Fibroblast of lung (primary cell): ENCODE data around the gene IHH.
A peak's percentile ranks its signal among the peaks of the same experiment; 100 is the strongest.

Source experiments
- EZH2 ChIP-seq: IDR thresholded peaks from 2 replicates; pipeline ENCODE4 v1.5.1; 2012; ENCODE audit warnings: low read length, control low read depth, mild to moderate bottlenecking; ENCODE audit errors: missing control alignments
- TF ChIP-seq, protein P1 (sequence below), 2 donors: IDR thresholded peaks in 1 of 2; conservative IDR thresholded peaks in 1 of 2; 1 replicate in 1 of 2; 2 replicates in 1 of 2; pipeline ENCODE4 v1.5.1; 2011 to 2012; ENCODE audit warnings: low read length in 2 of 2, control low read depth in 1 of 2, inconsistent platforms in 1 of 2, low read depth in 1 of 2, mild to moderate bottlenecking in 1 of 2

DNA sequence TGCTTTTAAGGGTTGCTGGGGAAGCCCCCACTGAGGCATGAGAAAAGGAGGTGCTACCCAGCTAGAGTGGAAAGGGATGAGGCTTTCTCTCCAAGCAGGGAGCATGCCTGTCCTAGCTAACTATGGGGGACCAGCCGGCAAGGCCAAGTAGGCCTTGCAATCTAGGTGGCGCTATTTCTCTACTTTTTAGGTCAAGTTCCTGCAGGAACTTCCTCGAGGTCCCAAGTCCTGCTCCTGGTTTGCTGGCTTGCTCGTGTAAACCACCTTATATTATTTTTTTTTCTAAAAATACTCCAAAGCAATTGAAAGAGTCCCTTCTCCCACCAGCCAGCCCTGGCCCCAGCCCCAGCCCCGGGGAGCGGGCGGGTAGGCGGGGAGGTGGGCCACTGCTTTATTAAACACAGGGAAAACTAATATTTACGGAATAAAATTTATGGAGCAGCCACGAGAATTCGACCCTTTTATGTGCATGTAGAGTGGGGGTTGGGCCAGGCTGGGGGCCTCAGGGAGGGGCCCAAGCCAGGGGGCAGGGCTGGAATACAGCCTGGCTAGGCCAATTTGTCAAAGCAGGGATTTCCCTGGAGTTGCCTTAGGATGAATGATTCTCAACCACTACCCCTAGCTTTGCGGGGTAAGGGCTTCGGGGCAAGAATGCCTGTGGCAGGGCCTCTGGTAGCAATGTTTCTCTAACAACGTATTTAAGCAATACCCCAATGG is 12.8 kb upstream of the IHH start:
- TF ChIP-seq, protein P1, sequence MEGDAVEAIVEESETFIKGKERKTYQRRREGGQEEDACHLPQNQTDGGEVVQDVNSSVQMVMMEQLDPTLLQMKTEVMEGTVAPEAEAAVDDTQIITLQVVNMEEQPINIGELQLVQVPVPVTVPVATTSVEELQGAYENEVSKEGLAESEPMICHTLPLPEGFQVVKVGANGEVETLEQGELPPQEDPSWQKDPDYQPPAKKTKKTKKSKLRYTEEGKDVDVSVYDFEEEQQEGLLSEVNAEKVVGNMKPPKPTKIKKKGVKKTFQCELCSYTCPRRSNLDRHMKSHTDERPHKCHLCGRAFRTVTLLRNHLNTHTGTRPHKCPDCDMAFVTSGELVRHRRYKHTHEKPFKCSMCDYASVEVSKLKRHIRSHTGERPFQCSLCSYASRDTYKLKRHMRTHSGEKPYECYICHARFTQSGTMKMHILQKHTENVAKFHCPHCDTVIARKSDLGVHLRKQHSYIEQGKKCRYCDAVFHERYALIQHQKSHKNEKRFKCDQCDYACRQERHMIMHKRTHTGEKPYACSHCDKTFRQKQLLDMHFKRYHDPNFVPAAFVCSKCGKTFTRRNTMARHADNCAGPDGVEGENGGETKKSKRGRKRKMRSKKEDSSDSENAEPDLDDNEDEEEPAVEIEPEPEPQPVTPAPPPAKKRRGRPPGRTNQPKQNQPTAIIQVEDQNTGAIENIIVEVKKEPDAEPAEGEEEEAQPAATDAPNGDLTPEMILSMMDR (conservative IDR thresholded peaks at IDR 0.05 in 1 of 2, IDR thresholded peaks at IDR 0.05 in 1 of 2; ENCODE audit: low read depth in 1 of 2, low read length in 2 of 2) = peak; percentile 40 to 77
- TF ChIP-seq EZH2 = no peak
